OCI-LY7 (cell line): ENCODE results near the gene ARHGAP29. TPM values are rescaled to one million over a fixed set of nuclear protein-coding genes. Genes with fewer than 3 reads are reported as not detected.

Experiments
- BruUV-seq: library from RNA; stranded (reverse); fragments of 400-500 nt; replicated peaks from 2 replicates; lab custom pipeline; 2021; lab: Mats Ljungman, UMichigan
- CTCF ChIA-PET: fragments of 300-600 bp; sonication (Branson Sonifier 250); formaldehyde crosslinking; loops from one replicate; lab custom pipeline; 2022; ENCODE audit warnings: antibody characterized with exemption; ENCODE audit not compliant: unreplicated experiment; lab: Charles Lee
- POLR2A ChIA-PET: fragments of 300-600 bp; sonication (Branson Sonifier 250); formaldehyde crosslinking; loops from one replicate; lab custom pipeline; 2022; ENCODE audit warnings: antibody characterized with exemption; lab: Charles Lee
- DNase-seq: peaks from one replicate; pipeline ENCODE4 v3.0.0-alpha.2; 2015; ENCODE audit warnings: low spot score
- H2AFZ ChIP-seq: fragments of 200-600 bp; sonication (generic), shearing (Covaris generic); 2 replicates; pipeline ENCODE4 v1.6.1; 2014; ENCODE audit warnings: mild to moderate bottlenecking, antibody characterized with exemption, low read length, moderate library complexity
- H3K27ac ChIP-seq: fragments of 200-600 bp; sonication (generic); 2 replicates; pipeline ENCODE4 v1.5.1; 2014; ENCODE audit warnings: mixed run types, low read depth, mild to moderate bottlenecking, moderate library complexity, low read length, inconsistent platforms; ENCODE audit not compliant: poor library complexity, severe bottlenecking
- H3K36me3 ChIP-seq: fragments of 200-600 bp; sonication (generic); 2 replicates; pipeline ENCODE4 v1.6.1; 2014; ENCODE audit warnings: mild to moderate bottlenecking, antibody characterized with exemption, low read length, moderate library complexity, mixed read lengths; ENCODE audit not compliant: insufficient read depth
- H3K4me1 ChIP-seq: fragments of 200-600 bp; sonication (generic); 2 replicates; pipeline ENCODE4 v1.5.1; 2014; ENCODE audit warnings: mild to moderate bottlenecking, low read length; ENCODE audit not compliant: insufficient read depth, poor library complexity, severe bottlenecking
- H3K4me2 ChIP-seq: fragments of 200-600 bp; sonication (generic); 2 replicates; pipeline ENCODE4 v1.6.1; 2014; ENCODE audit warnings: mild to moderate bottlenecking, low read length
- H3K4me3 ChIP-seq: fragments of 200-600 bp; sonication (generic); 2 replicates; pipeline ENCODE4 v1.5.1; 2014; ENCODE audit warnings: mild to moderate bottlenecking, low read depth, low read length; ENCODE audit not compliant: poor library complexity, severe bottlenecking
- H3K79me2 ChIP-seq: fragments of 200-600 bp; sonication (generic); 2 replicates; pipeline ENCODE4 v1.6.1; 2016; ENCODE audit warnings: low read depth, mild to moderate bottlenecking, low read length, moderate library complexity, mixed read lengths; ENCODE audit not compliant: insufficient read depth
- H3K9me2 ChIP-seq: fragments of 200-600 bp; sonication (generic); 2 replicates; pipeline ENCODE4 v1.6.1; 2016; ENCODE audit warnings: mild to moderate bottlenecking, low read length, mixed read lengths; ENCODE audit not compliant: insufficient read depth
- H3K9me3 ChIP-seq: fragments of 200-600 bp; sonication (generic); 2 replicates; pipeline ENCODE4 v1.6.1; 2014; ENCODE audit warnings: mild to moderate bottlenecking, mixed run types, low read length, mixed read lengths
- H4K20me1 ChIP-seq: fragments of 200-600 bp; sonication (generic); 2 replicates; pipeline ENCODE4 v1.6.1; 2014; ENCODE audit warnings: mild to moderate bottlenecking, antibody characterized with exemption, low read length, moderate library complexity, mixed read lengths; ENCODE audit not compliant: insufficient read depth
- EZH2phosphoT487 ChIP-seq: fragments of 200-600 bp; sonication (generic); IDR thresholded peaks from 2 replicates; pipeline ENCODE4 v1.6.1; 2018; ENCODE audit warnings: low read depth, borderline replicate concordance, mild to moderate bottlenecking, mixed run types, antibody characterized with exemption, low read length, moderate library complexity, mixed read lengths
- intact Hi-C: fragments of 100-400 bp; cut with micrococcal nuclease; formaldehyde crosslinking; loops from one replicate; pipeline ENCODE4 v1.10.0; 2022; ENCODE audit not compliant: unreplicated experiment
- total RNA-seq, 2 experiments: library from RNA; depleted of rRNA in 1 of 2; stranded (reverse); fragments of >200 nt in 1 of 2; shearing (Covaris generic) in 1 of 2; gene quantifications; 2 replicates each; pipeline ENCODE4 v1.2.3, GENCODE V29; 2014 to 2022
- TF ChIP-seq, protein P1 (sequence below): fragments of 200-600 bp; sonication (generic); conservative IDR thresholded peaks from 2 replicates; pipeline ENCODE4 v1.5.1; 2014; ENCODE audit warnings: mild to moderate bottlenecking, antibody characterized with exemption, low read length, moderate library complexity, mixed read lengths

The ARHGAP29 gene
- total RNA-seq, 2 experiments from 2014 or later, result 0.06 TPM; not detected in 1

DNA sequence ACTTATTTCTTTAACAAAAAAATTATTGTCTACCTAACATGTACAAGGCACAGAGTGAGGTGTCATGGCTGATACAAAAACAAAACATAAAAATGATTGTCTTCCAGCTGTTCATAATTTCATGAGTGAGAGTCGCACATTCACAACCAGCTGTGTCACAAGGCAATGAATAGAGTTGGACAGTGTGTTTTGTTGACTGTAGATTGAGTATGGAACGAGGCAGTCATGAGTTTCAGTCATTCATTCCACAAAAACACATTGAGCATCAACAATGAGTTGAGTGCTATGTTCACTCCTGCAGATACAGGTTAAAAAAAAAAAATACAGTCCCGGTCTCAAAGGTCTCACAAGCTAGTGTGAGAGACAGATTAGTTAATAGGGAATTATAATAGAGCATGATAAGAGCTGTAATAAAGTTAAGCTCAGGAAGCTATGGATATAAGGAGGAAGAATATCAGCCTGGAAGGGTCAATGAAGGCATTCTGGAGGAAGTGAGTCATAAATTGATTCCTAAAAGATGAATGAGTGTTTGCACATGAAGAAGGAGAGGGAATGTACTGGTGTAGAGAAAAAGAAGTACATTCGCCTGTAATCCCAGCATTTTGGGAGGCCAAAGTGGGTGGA lies 47.8 kb upstream of the ARHGAP29 start:
- Histone ChIP-seq H3K9me3 (no peaks in the 10 kb centered on the region), H3K4me2 (no peak overlapping the region)

DNA sequence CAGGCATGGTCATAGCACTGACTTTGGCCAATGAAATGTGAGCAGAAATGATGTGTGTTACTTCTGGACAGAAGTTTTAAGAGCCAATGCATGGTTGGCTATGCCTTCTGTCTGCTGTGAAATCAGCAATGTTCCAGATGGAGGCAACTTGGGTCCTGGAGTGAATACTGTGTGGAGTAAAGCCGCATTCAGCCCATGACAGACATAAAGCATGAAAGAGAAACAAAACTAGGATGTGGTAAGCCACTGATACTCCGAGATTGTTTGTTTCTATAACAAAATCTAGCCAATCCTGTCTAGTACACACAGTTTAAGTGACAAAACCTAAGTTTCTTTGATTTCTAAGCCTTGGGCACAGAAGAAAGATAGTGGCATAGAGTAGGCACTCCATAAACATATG lies 47.1 kb upstream of the ARHGAP29 start:
- Histone ChIP-seq H3K9me3 (no peaks in the 10 kb centered on the region), H4K20me1 (no peaks in the 10 kb centered on the region), H2AFZ (no peak overlapping the region), H3K36me3 (no peaks in the 10 kb centered on the region), H3K9me2 (no peaks in the 10 kb centered on the region), H3K4me1 (no peaks in the 10 kb centered on the region), H3K4me2 (no peak overlapping the region), H3K79me2 (no peaks in the 10 kb centered on the region), H3K4me3 (no peak overlapping the region), H3K27ac (no peak overlapping the region)
- TF ChIP-seq, protein P1, sequence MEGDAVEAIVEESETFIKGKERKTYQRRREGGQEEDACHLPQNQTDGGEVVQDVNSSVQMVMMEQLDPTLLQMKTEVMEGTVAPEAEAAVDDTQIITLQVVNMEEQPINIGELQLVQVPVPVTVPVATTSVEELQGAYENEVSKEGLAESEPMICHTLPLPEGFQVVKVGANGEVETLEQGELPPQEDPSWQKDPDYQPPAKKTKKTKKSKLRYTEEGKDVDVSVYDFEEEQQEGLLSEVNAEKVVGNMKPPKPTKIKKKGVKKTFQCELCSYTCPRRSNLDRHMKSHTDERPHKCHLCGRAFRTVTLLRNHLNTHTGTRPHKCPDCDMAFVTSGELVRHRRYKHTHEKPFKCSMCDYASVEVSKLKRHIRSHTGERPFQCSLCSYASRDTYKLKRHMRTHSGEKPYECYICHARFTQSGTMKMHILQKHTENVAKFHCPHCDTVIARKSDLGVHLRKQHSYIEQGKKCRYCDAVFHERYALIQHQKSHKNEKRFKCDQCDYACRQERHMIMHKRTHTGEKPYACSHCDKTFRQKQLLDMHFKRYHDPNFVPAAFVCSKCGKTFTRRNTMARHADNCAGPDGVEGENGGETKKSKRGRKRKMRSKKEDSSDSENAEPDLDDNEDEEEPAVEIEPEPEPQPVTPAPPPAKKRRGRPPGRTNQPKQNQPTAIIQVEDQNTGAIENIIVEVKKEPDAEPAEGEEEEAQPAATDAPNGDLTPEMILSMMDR, result no peak
- TF ChIP-seq EZH2phosphoT487, result no peak
- intact Hi-C loops, result no loop called here
- CTCF ChIA-PET, result no interaction called here
- POLR2A ChIA-PET, result no interaction called here
- BruUV-seq, result no TSS peak
- no peak for DNase-seq

More for the DNA sequence above, 47.8 kb upstream of the ARHGAP29 start:
- no peak for TF ChIP-seq EZH2phosphoT487
- no peaks in the 10 kb centered on the region for H3K79me2 ChIP-seq
- no peak overlapping the region for H3K4me3 ChIP-seq
- BruUV-seq, result no TSS peak
- H3K9me2 ChIP-seq, result no peaks in the 10 kb centered on the region
- H4K20me1 ChIP-seq, result no peaks in the 10 kb centered on the region
- POLR2A ChIA-PET, result no interaction called here
- intact Hi-C loops, result no loop called here
- no peak overlapping the region for H3K27ac ChIP-seq
- no peaks in the 10 kb centered on the region for H3K4me1 ChIP-seq
- no peak overlapping the region for H2AFZ ChIP-seq
- DNase-seq, result no peak
- no peaks in the 10 kb centered on the region for H3K36me3 ChIP-seq
- CTCF ChIA-PET, result no interaction called here

DNA sequence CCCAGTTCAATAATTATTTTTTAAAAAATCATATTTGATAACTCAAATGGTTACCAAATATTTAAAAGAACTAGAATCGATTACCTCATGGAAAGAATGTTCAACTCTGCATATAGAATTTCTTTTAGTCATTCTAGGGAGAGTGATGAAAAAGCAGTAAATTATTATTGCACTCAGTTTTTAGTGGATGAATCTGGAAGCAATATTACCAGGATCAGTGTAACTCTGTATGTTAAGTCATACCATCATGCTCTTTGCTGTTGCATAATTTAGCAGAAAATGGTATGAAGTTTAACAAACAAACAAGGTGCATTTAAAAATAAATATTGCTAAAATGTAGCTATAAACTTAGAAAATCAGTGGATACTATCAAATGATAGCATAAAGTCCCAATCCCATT lies 46.1 kb upstream of the ARHGAP29 start:
- Histone ChIP-seq H3K36me3 (no peaks in the 10 kb centered on the region), H2AFZ (no peak overlapping the region), H3K9me2 (no peaks in the 10 kb centered on the region), H3K79me2 (no peaks in the 10 kb centered on the region), H3K4me1 (no peaks in the 10 kb centered on the region), H3K9me3 (no peaks in the 10 kb centered on the region), H3K4me2 (no peak overlapping the region), H3K4me3 (no peak overlapping the region), H3K27ac (no peak overlapping the region), H4K20me1 (no peaks in the 10 kb centered on the region)
- CTCF ChIA-PET, result no interaction called here
- intact Hi-C loops, result no loop called here
- BruUV-seq, result no TSS peak
- POLR2A ChIA-PET, result interaction anchor here (0.7 to 1.0 kb wide), 4 partner anchors 9 to 486 kb away, joined by 3 read pairs; no protein-coding TSS in a partner anchor
- DNase-seq, result no peak
- no peak for TF ChIP-seq EZH2phosphoT487
- TF ChIP-seq, protein P1, result no peak
